C4-2B (cell line): Measurements from ENCODE around the gene PMPCA.

Experiments
- CTCF ChIP-seq: fragments of 450-650 bp; conservative IDR thresholded peaks from 2 replicates; pipeline ENCODE4 v1.5.1; 2017; ENCODE audit warnings: mild to moderate bottlenecking
- ZFX ChIP-seq: fragments of 450-650 bp; IDR thresholded peaks from 2 replicates; pipeline ENCODE4 v1.6.1; 2017

- TF ChIP-seq CTCF (no peak), ZFX (no peak)
Observed at GRCh38 chr9:136447173-136447778, 36.8 kb downstream of the PMPCA start.
